AG08395 (cell line): ENCODE results near the gene AHRR.
A peak's percentile ranks its signal among the peaks of the same experiment; 100 is the strongest.
"Not testable (repeated sequence)": the region's sequence is repeated elsewhere in the genome, so short reads cannot be mapped to it uniquely, and the experiment has no call there.

Source experiments
- DNase-seq: peaks from one replicate; pipeline ENCODE4 v3.0.0; 2012; ENCODE audit warnings: mixed read lengths, low spot score

Gene AHRR

GRCh38 chr5:378976-379742, 57.6 kb downstream of the AHRR start:
- DNase-seq, result no peak

- no peak for DNase-seq
Observed at GRCh38 chr5:380701-381309, 59.3 kb downstream of the AHRR start.

- no peak for DNase-seq
Observed at GRCh38 chr5:383066-383465, 61.6 kb downstream of the AHRR start.

- no peak for DNase-seq
Observed at GRCh38 chr5:383621-384020, 62.1 kb downstream of the AHRR start.

- DNase-seq, result not testable (repeated sequence)
Observed at GRCh38 chr5:384576-384975, 63.1 kb downstream of the AHRR start.

GRCh38 chr5:385321-385720, 63.8 kb downstream of the AHRR start:
- no peak for DNase-seq

- no peak for DNase-seq
Observed at GRCh38 chr5:386432-387341, 65.2 kb downstream of the AHRR start.

- no peak for DNase-seq
Observed at GRCh38 chr5:387491-388265, 66.2 kb downstream of the AHRR start.

- no peak for DNase-seq
Observed at GRCh38 chr5:388266-389196, 67.0 kb downstream of the AHRR start.

- no peak for DNase-seq
Observed at GRCh38 chr5:389197-389821, 67.8 kb downstream of the AHRR start.

GRCh38 chr5:389891-390622, 68.5 kb downstream of the AHRR start:
- no peak for DNase-seq

- no peak for DNase-seq
Observed at GRCh38 chr5:390623-391491, 69.3 kb downstream of the AHRR start.

- DNase-seq, result no peak
Observed at GRCh38 chr5:392431-392988, 71.0 kb downstream of the AHRR start.

- DNase-seq, result no peak
Observed at GRCh38 chr5:393846-394275, 72.3 kb downstream of the AHRR start.

- no peak for DNase-seq
Observed at GRCh38 chr5:394671-395155, 73.2 kb downstream of the AHRR start.

GRCh38 chr5:395156-395920, 73.8 kb downstream of the AHRR start:
- peak; percentile 89 for DNase-seq

- no peak for DNase-seq
Observed at GRCh38 chr5:395921-396530, 74.5 kb downstream of the AHRR start.
